Muscle of leg (tissue), 11 donors: ENCODE results near the gene MOBP. TPM values are rescaled to one million over a fixed set of nuclear protein-coding genes. Genes with fewer than 3 reads are reported as not detected.

Experiments used
- DNase-seq: peaks from one replicate; pipeline ENCODE4 v3.0.0; 2013
- H3K27ac ChIP-seq: one replicate; pipeline ENCODE4 v1.5.1; 2013; ENCODE audit warnings: mild to moderate bottlenecking, low read length, control low read depth
- H3K27me3 ChIP-seq: one replicate; pipeline ENCODE4 v1.6.1; 2013; ENCODE audit warnings: low read length; ENCODE audit not compliant: control insufficient read depth, insufficient read depth
- H3K36me3 ChIP-seq: one replicate; pipeline ENCODE4 v1.6.1; 2013; ENCODE audit warnings: low read length; ENCODE audit not compliant: control insufficient read depth, insufficient read depth
- H3K4me1 ChIP-seq: one replicate; pipeline ENCODE4 v1.6.1; 2013; ENCODE audit warnings: low read length; ENCODE audit not compliant: control insufficient read depth, insufficient read depth
- H3K4me3 ChIP-seq: one replicate; pipeline ENCODE4 v1.5.1; 2013; ENCODE audit warnings: low read length, control low read depth
- H3K9me3 ChIP-seq: replicated peaks from 2 replicates; pipeline ENCODE4 v1.6.1; 2013; ENCODE audit warnings: low read depth, low read length; ENCODE audit not compliant: control insufficient read depth
- WGBS: methylation state at CpG from one replicate; pipeline ENCODE4 v1.1.5; 2013; ENCODE audit warnings: missing lambda C conversion rate; ENCODE audit not compliant: insufficient coverage; 5-methylcytosine and 5-hydroxymethylcytosine counted together
- polyA plus RNA-seq, 8 donors: library from polyadenylated mRNA; unstranded; fragments of 120-200 nt; gene quantifications; one replicate each; pipeline versions ENCODE4 v1.2.1 to v1.2.3, GENCODE V29; 2013; ENCODE audit warnings: inconsistent platforms in 1 of 8, low replicate concordance in 1 of 8; ENCODE audit not compliant: insufficient read length in 8 of 8, insufficient read depth in 1 of 8
- total RNA-seq: library from RNA; stranded (reverse); fragments of 120-200 nt; gene quantifications from one replicate; pipeline ENCODE4 v1.2.4, GENCODE V29; 2013

Gene MOBP
- total and polyA plus RNA-seq, 9 donors = 0.03 to 0.14 (median 0.05) TPM; not detected in 3

DNA sequence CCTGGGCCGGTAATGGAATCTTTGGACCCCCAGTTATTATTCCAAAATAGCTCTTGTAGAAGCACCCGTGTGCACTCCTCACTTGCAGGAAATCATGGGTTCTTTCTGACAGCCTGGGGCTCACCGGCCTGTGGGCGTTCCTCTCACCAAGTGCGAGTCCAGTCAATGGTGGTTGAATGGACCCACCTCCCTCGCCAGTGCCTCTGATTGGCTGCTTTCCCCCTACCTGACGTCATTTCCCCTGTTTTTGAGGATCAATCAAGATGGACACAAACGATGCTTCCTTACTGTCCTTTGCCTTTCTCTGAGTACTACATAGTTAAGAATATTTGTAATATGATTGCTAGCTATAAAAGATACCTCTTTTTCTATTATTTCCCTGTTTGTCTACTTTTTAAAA lies 18.1 kb downstream of the MOBP start:
- Histone ChIP-seq H3K27me3 (no peaks in the 10 kb centered on the region), H3K9me3 (no peaks in the 10 kb centered on the region), H3K4me3 (no peak overlapping the region), H3K4me1 (no peaks in the 10 kb centered on the region), H3K36me3 (no peaks in the 10 kb centered on the region), H3K27ac (no peak overlapping the region)
- DNase-seq = no peak
- 64% methylated on average over 6 of the region's 8 CpGs for WGBS

GRCh38 chr3:39491014-39491413 lies 23.5 kb downstream of the MOBP start:
- Histone ChIP-seq H3K9me3 (no peaks in the 10 kb centered on the region), H3K27me3 (no peaks in the 10 kb centered on the region), H3K36me3 (no peaks in the 10 kb centered on the region), H3K4me3 (no peak overlapping the region), H3K4me1 (no peaks in the 10 kb centered on the region), H3K27ac (no peak overlapping the region)
- no CpG with 5 or more reads among the region's 3 CpGs for WGBS
- DNase-seq = no peak

- Histone ChIP-seq H3K4me1 (no peaks in the 10 kb centered on the region), H3K9me3 (no peaks in the 10 kb centered on the region), H3K36me3 (no peaks in the 10 kb centered on the region), H3K27me3 (no peaks in the 10 kb centered on the region), H3K27ac (no peak overlapping the region), H3K4me3 (no peak overlapping the region)
- WGBS = 90% methylated on average over 2 of the region's 3 CpGs
- no peak for DNase-seq
Observed at GRCh38 chr3:39491733-39492350, 24.4 kb downstream of the MOBP start.

DNA sequence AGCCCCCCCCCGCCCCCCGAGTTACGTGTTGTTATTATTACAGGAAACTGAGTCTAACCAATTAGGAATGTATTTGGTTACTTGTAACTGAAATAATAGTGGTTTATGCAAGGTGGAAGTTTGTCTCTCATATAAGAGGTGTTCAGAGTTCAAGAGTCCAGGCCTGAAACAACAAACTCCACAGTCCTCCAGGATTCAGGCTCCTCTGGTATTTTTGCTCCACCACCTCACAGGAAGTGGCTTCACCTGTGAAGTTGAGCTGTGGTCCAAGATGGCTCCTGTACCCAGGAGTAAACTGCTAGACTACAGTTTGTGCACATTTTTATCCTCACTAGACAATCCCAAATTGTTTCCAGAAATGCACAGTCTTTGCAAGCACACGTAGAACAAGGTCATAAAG lies 27.3 kb downstream of the MOBP start:
- no peak for DNase-seq
- peaks cover 10% of the 10 kb centered on the region for H3K27me3 ChIP-seq
- WGBS = no CpG with 5 or more reads among the region's 4 CpGs
- H3K4me1 ChIP-seq = no peaks in the 10 kb centered on the region
- H3K36me3 ChIP-seq = no peaks in the 10 kb centered on the region
- no peak overlapping the region for H3K27ac ChIP-seq
- H3K9me3 ChIP-seq = no peaks in the 10 kb centered on the region
- H3K4me3 ChIP-seq = no peak overlapping the region

GRCh38 chr3:39497753-39498152 lies 30.3 kb downstream of the MOBP start:
- Histone ChIP-seq H3K27ac (no peak overlapping the region), H3K4me3 (no peak overlapping the region), H3K9me3 (no peaks in the 10 kb centered on the region), H3K4me1 (peaks cover 4% of the 10 kb centered on the region), H3K36me3 (no peaks in the 10 kb centered on the region), H3K27me3 (peaks cover 26% of the 10 kb centered on the region)
- no peak for DNase-seq
- 74% methylated on average over 2 of the region's 5 CpGs for WGBS

DNA sequence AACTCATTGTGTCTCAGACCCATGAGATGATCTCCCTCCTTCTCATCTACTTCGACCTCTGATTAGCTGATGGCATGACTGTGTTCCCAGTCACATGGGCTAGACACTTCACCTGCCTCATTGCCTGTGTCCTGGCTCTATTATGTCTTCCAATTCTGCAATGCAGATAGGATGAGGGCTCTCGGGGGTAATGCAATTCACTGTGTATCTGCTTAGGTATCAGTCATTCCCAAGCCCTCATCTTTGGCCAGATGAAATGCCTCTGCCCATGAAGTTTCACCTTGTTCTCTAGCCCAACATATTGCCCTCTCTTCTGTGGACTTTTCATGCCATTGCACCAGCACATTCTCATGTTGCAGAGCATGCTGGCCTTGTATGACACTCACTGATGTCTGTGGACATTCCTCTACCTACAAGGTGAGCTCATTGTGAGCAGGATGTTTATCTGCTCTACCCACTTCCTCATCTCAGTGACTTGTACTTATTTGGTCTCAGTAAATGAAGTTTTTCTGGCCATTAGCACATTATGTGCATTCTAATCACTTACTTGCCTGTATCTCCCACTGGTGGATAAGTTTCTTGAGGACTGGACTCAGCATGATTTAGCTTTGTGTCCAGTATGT lies 32.3 kb downstream of the MOBP start:
- 50% methylated on average over 1 of the region's 2 CpGs for WGBS

GRCh38 chr3:39501059-39501458 lies 33.6 kb downstream of the MOBP start:
- 83% methylated on average over 2 of the region's 3 CpGs for WGBS
- no peaks in the 10 kb centered on the region for H3K36me3 ChIP-seq
- no peak for DNase-seq

More for the DNA sequence above, 32.3 kb downstream of the MOBP start:
- peaks cover 31% of the 10 kb centered on the region for H3K27me3 ChIP-seq
- no peak for DNase-seq
- peaks cover 4% of the 10 kb centered on the region for H3K4me1 ChIP-seq
- H3K9me3 ChIP-seq = no peaks in the 10 kb centered on the region
- H3K4me3 ChIP-seq = no peak overlapping the region
- H3K36me3 ChIP-seq = no peaks in the 10 kb centered on the region
- no peak overlapping the region for H3K27ac ChIP-seq

GRCh38 chr3:39501968-39502837 lies 34.7 kb downstream of the MOBP start:
- Histone ChIP-seq H3K9me3 (no peaks in the 10 kb centered on the region), H3K27me3 (peaks cover 33% of the 10 kb centered on the region), H3K27ac (no peak overlapping the region), H3K4me3 (no peak overlapping the region), H3K4me1 (peaks cover 4% of the 10 kb centered on the region), H3K36me3 (no peaks in the 10 kb centered on the region)
- 12% methylated on average over 39 of the region's 53 CpGs for WGBS
- no peak for DNase-seq

More at GRCh38 chr3:39501059-39501458, 33.6 kb downstream of the MOBP start:
- H3K4me1 ChIP-seq = peaks cover 4% of the 10 kb centered on the region
- no peak overlapping the region for H3K4me3 ChIP-seq
- H3K27me3 ChIP-seq = peaks cover 33% of the 10 kb centered on the region
- no peak overlapping the region for H3K27ac ChIP-seq
- H3K9me3 ChIP-seq = no peaks in the 10 kb centered on the region

DNA sequence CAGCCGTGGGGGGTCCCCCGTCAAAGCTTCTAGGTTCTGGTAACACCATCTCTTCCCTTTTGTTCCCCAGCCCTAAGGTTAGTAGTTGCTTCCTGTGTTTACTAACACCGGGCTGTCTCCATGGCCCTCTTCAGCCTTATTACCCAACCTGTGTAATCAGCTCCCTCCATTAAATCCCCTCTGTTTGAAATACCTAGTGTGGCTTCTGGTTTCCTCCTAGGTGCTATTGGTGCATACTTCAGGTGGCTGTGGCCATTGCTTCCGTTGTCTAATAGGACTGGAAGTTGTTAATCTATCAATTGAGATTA lies 35.3 kb downstream of the MOBP start:
- no peak overlapping the region for H3K4me3 ChIP-seq

More for the DNA sequence above, 35.3 kb downstream of the MOBP start:
- 25% methylated on average over 2 of the region's 4 CpGs for WGBS
- Histone ChIP-seq H3K4me1 (peaks cover 4% of the 10 kb centered on the region), H3K27ac (no peak overlapping the region), H3K9me3 (no peaks in the 10 kb centered on the region), H3K36me3 (no peaks in the 10 kb centered on the region), H3K27me3 (peaks cover 33% of the 10 kb centered on the region)
- no peak for DNase-seq
